Small intestine (tissue), 7 donors: ENCODE data around the gene GSTCD. TPM values are rescaled to one million over a fixed set of nuclear protein-coding genes. Genes with fewer than 3 reads are reported as not detected.

Experiments
- DNase-seq, 2 donors: peaks; one replicate each; pipeline versions ENCODE4 v3.0.0 to v3.0.0-alpha.2; 2013
- FAIRE-seq: peaks from 2 replicates; lab custom pipeline; 2012; peaks lifted over from hg19 to GRCh38; lab: Jason Lieb, UNC
- H3K27ac ChIP-seq, 3 donors: one replicate each; pipeline ENCODE4 v1.5.1; 2013; ENCODE audit warnings: low read length in 2 of 3, mild to moderate bottlenecking in 2 of 3, control low read depth in 1 of 3, inconsistent platforms in 1 of 3, low read depth in 1 of 3, moderate library complexity in 1 of 3
- H3K27me3 ChIP-seq, 3 donors: one replicate each; pipeline ENCODE4 v1.6.1; 2013; ENCODE audit warnings: low read length in 3 of 3, inconsistent platforms in 1 of 3; ENCODE audit not compliant: control insufficient read depth in 3 of 3, insufficient read depth in 3 of 3
- H3K36me3 ChIP-seq, 3 donors: one replicate each; pipeline ENCODE4 v1.6.1; 2013; ENCODE audit warnings: low read length in 3 of 3, inconsistent platforms in 1 of 3, low read depth in 1 of 3, mild to moderate bottlenecking in 1 of 3, moderate library complexity in 1 of 3; ENCODE audit not compliant: control insufficient read depth in 3 of 3, insufficient read depth in 2 of 3
- H3K4me1 ChIP-seq, 3 donors: one replicate each; pipeline ENCODE4 v1.6.1; 2013; ENCODE audit warnings: low read length in 2 of 3, inconsistent platforms in 1 of 3, low read depth in 1 of 3, mild to moderate bottlenecking in 1 of 3, moderate library complexity in 1 of 3; ENCODE audit not compliant: control insufficient read depth in 3 of 3, insufficient read depth in 2 of 3
- H3K4me3 ChIP-seq, 3 donors: one replicate each; pipeline ENCODE4 v1.5.1; 2013; ENCODE audit warnings: low read length in 3 of 3, control low read depth in 1 of 3, inconsistent platforms in 1 of 3, low read depth in 1 of 3, mild to moderate bottlenecking in 1 of 3, moderate library complexity in 1 of 3
- H3K9me3 ChIP-seq, 2 donors: one replicate each; pipeline ENCODE4 v1.6.1; 2013; ENCODE audit warnings: low read depth in 1 of 2, low read length in 1 of 2; ENCODE audit not compliant: control insufficient read depth in 2 of 2, insufficient read depth in 1 of 2
- WGBS, 3 donors: extraction: QIAGEN DNeasy Blood & Tissue Kit; methylation state at CpG; one replicate each; pipeline ENCODE4 v1.1.7; 2013; 5-methylcytosine and 5-hydroxymethylcytosine counted together
- polyA plus RNA-seq, 4 donors: library from polyadenylated mRNA; stranded (reverse) in 3 of 4; unstranded in 1 of 4; fragments of 200-250 nt in 3 of 4; fragments of 120-200 nt in 1 of 4; gene quantifications; one replicate each; pipeline versions ENCODE4 v1.2.1 to v1.2.3, GENCODE V29; 2013
- donor health status: healthy with polysubstance abuse.
- donor health status: control.
- donor health status: control.
- donor health status: Bipolar disorder and iron deficiency.
- donor health status: healthy.

GSTCD gene
- polyA plus RNA-seq, 4 donors, result 1.4 to 8.7 (median 3.3) TPM

- WGBS, 3 donors, result 67 to 93% (median 79%) methylated on average over 2 of the region's 2 CpGs
- H3K4me1 ChIP-seq, result no peaks in the 10 kb centered on the region
- peaks cover 0 to 3% of the 10 kb centered on the region in 2 donors for H3K9me3 ChIP-seq
- no peak overlapping the region for H3K27ac ChIP-seq
- DNase-seq (no peak), FAIRE-seq (no peak)
- H3K36me3 ChIP-seq, result no peaks in the 10 kb centered on the region
- no peaks in the 10 kb centered on the region for H3K27me3 ChIP-seq
- no peak overlapping the region for H3K4me3 ChIP-seq
Observed at GRCh38 chr4:105887508-105887907, 178.9 kb downstream of the GSTCD start.

- H3K4me3 ChIP-seq, result peak within 1 kb of the TSS; percentile 51 to 83 (median 70)
- H3K27me3 ChIP-seq, result no peaks in the 10 kb centered on the region
- DNase-seq (peak; percentile 54 to 92), FAIRE-seq (no peak)
- peak within 1 kb of the TSS; percentile 69 to 92 (median 78) for H3K27ac ChIP-seq
- H3K36me3 ChIP-seq, result peaks cover 0 to 3% (median 0%) of the 10 kb centered on the region in 3 donors
- H3K9me3 ChIP-seq, result no peaks in the 10 kb centered on the region
- WGBS, 3 donors, result 1 to 4% (median 3%) methylated on average over 29 to 56 of the region's 56 CpGs
- peaks cover 0 to 23% (median 3%) of the 10 kb centered on the region in 3 donors for H3K4me1 ChIP-seq
Observed at GRCh38 chr4:105894660-105895582, 186.3 kb downstream of the GSTCD start, which contains the start of gene NPNT. NPNT (plus strand) TSS chr4:105895471; CDS start chr4:105895653, 182 bp downstream.

- 1 to 3% (median 2%) methylated on average over 69 to 84 of the region's 84 CpGs for WGBS, 3 donors
- Histone ChIP-seq H3K4me1 (peaks cover 0 to 23% (median 3%) of the 10 kb centered on the region in 3 donors), H3K4me3 (peak overlapping the region; percentile 51 to 83 (median 70)), H3K27me3 (no peaks in the 10 kb centered on the region), H3K36me3 (peaks cover 0 to 3% (median 0%) of the 10 kb centered on the region in 3 donors), H3K27ac (peak overlapping the region; percentile 69 to 92 (median 78)), H3K9me3 (no peaks in the 10 kb centered on the region)
- DNase-seq (peak; percentile 58 to 89), FAIRE-seq (no peak)
Observed at GRCh38 chr4:105895583-105896460, 187.2 kb downstream of the GSTCD start.

GRCh38 chr4:105896461-105896942 lies 187.9 kb downstream of the GSTCD start:
- H3K27me3 ChIP-seq, result no peaks in the 10 kb centered on the region
- FAIRE-seq (no peak), DNase-seq (peak; percentile 60 to 75)
- peaks cover 0 to 23% (median 3%) of the 10 kb centered on the region in 3 donors for H3K4me1 ChIP-seq
- peak overlapping the region; percentile 69 to 92 (median 78) for H3K27ac ChIP-seq
- H3K9me3 ChIP-seq, result no peaks in the 10 kb centered on the region
- peak overlapping the region; percentile 51 to 83 (median 70) for H3K4me3 ChIP-seq
- WGBS, 3 donors, result 1 to 3% (median 2%) methylated on average over 22 of the region's 22 CpGs
- H3K36me3 ChIP-seq, result peaks cover 0 to 3% (median under 1%) of the 10 kb centered on the region in 3 donors

Other genes starting within 250 kb of the GSTCD start
- 100 to 1,000 TPM in 3 of 4 donors, 10 to 100 TPM in 1; 87.0 to 129 (median 108) TPM for gene PPA2, start 234.7 kb upstream of the GSTCD start, polyA plus RNA-seq
- 10 to 100 TPM in 1 of 4 donors, 1 to 10 TPM in 2, under 1 TPM in 1; 0.54 to 18.6 (median 2.8) TPM for gene ARHGEF38, start 156.2 kb upstream of the GSTCD start, polyA plus RNA-seq
- gene INTS12, start 95 bp upstream of the GSTCD start, polyA plus RNA-seq, result 10 to 100 TPM; 18.9 to 23.9 (median 21.5) TPM
- 100 to 1,000 TPM in 2 of 4 donors, 10 to 100 TPM in 2; 28.9 to 206 (median 113) TPM for gene NPNT, start 186.7 kb downstream of the GSTCD start, polyA plus RNA-seq